Sigmoid colon (tissue), 7 donors: Measurements from ENCODE around the gene KDM4D. TPM values are rescaled to one million over a fixed set of nuclear protein-coding genes. Genes with fewer than 3 reads are reported as not detected.

ENCODE experiments used
- DNase-seq: peaks from one replicate; pipeline ENCODE4 v3.0.0-alpha.2; 2019
- H3K27ac ChIP-seq, 4 donors: fragments of 200-600 bp; sonication (generic); one replicate each; pipeline ENCODE4 v1.5.1; 2016 to 2019; ENCODE audit warnings: mild to moderate bottlenecking in 1 of 4
- H3K27me3 ChIP-seq, 3 donors: fragments of 200-600 bp; sonication (generic); one replicate each; pipeline ENCODE4 v1.5.1; 2019; ENCODE audit warnings: mild to moderate bottlenecking in 1 of 3
- H3K36me3 ChIP-seq, 4 donors: fragments of 200-600 bp; sonication (generic); one replicate each; pipeline ENCODE4 v1.5.1; 2016 to 2019
- H3K4me1 ChIP-seq, 4 donors: fragments of 200-600 bp; sonication (generic); one replicate each; pipeline ENCODE4 v1.5.1; 2017 to 2019
- H3K4me3 ChIP-seq, 4 donors: fragments of 200-600 bp; sonication (generic); one replicate each; pipeline ENCODE4 v1.5.1; 2017 to 2019; ENCODE audit warnings: mild to moderate bottlenecking in 2 of 4, moderate library complexity in 1 of 4
- H3K9me3 ChIP-seq, 4 donors: fragments of 200-600 bp in 3 of 4; sonication (generic) in 3 of 4; one replicate each; pipeline versions ENCODE4 v1.5.1 to v1.6.1; 2013 to 2019
- CTCF ChIP-seq, 4 experiments: fragments of 450-650 bp in 3 of 4; fragments of 200-600 bp in 1 of 4; IDR thresholded peaks; one replicate each; pipeline ENCODE4 v1.5.1; 2016 to 2019; ENCODE audit warnings: antibody characterized with exemption in 4 of 4, mild to moderate bottlenecking in 3 of 4, moderate library complexity in 2 of 4
- EP300 ChIP-seq, 4 donors: sonication (generic); formaldehyde crosslinking; IDR thresholded peaks; one replicate each; pipeline ENCODE4 v1.6.1; 2017; ENCODE audit warnings: antibody characterized with exemption in 4 of 4
- POLR2A ChIP-seq, 2 donors: fragments of 450-650 bp; IDR thresholded peaks; one replicate each; pipeline ENCODE4 v1.6.1; 2016; ENCODE audit warnings: antibody characterized with exemption in 2 of 2, mild to moderate bottlenecking in 2 of 2, moderate library complexity in 2 of 2
- POLR2AphosphoS5 ChIP-seq, 4 donors: sonication (generic); formaldehyde crosslinking; IDR thresholded peaks; one replicate each; pipeline ENCODE4 v1.6.1; 2017; ENCODE audit warnings: antibody characterized with exemption in 4 of 4
- WGBS, 2 donors: extraction: QIAGEN DNeasy Blood & Tissue Kit; methylation state at CpG; one replicate each; pipeline ENCODE4 v1.1.7; 2013; 5-methylcytosine and 5-hydroxymethylcytosine counted together
- intact Hi-C: fragments of 100-400 bp; cut with DNase I; formaldehyde crosslinking; loops from one replicate; pipeline ENCODE4 v1.15.1; 2023
- polyA plus RNA-seq, 3 donors: library from polyadenylated mRNA; stranded (reverse); fragments of 200-250 nt; gene quantifications; one replicate each; pipeline ENCODE4 v1.2.3, GENCODE V29; 2013
- total RNA-seq, 4 donors: library from RNA; depleted of rRNA; stranded (reverse); fragments of >200 nt; gene quantifications; one replicate each; pipeline ENCODE4 v1.1.0, GENCODE V29; 2016
- donor health status: healthy with polysubstance abuse.
- donor health status: Bipolar disorder and iron deficiency.
- donor health status: healthy.

Gene KDM4D
- total and polyA plus RNA-seq, 7 donors, result 0.33 to 0.60 (median 0.55) TPM; not detected in 2

- 84 to 89% methylated on average over 2 of the region's 2 CpGs for WGBS, 2 donors
- DNase-seq, result no peak
- H3K27me3 ChIP-seq, result no peaks in the 10 kb centered on the region
- peaks cover 0 to 5% (median 0%) of the 10 kb centered on the region in 4 donors for H3K4me1 ChIP-seq
- no peak overlapping the region for H3K4me3 ChIP-seq
- peak overlapping the region in 1 of 4 donors; percentile 65 for H3K27ac ChIP-seq
- no peak for TF ChIP-seq CTCF (IDR thresholded peaks at IDR 0.05)
- no peak for TF ChIP-seq POLR2AphosphoS5 (IDR thresholded peaks at IDR 0.05)
- no peak for TF ChIP-seq POLR2A (IDR thresholded peaks at IDR 0.05)
- TF ChIP-seq EP300 (IDR thresholded peaks at IDR 0.05), result no peak
- no peaks in the 10 kb centered on the region for H3K9me3 ChIP-seq
- intact Hi-C loops, result no loop called here
- H3K36me3 ChIP-seq, result no peaks in the 10 kb centered on the region
Measured at GRCh38 chr11:94939346-94939745, 34.2 kb upstream of the KDM4D start.

- H3K36me3 ChIP-seq, result no peaks in the 10 kb centered on the region
- no peak overlapping the region for H3K4me3 ChIP-seq
- H3K27me3 ChIP-seq, result no peaks in the 10 kb centered on the region
- peaks cover 0 to 5% (median 0%) of the 10 kb centered on the region in 4 donors for H3K4me1 ChIP-seq
- TF ChIP-seq POLR2AphosphoS5 (IDR thresholded peaks at IDR 0.05) (no peak), EP300 (IDR thresholded peaks at IDR 0.05) (no peak), POLR2A (IDR thresholded peaks at IDR 0.05) (no peak), CTCF (IDR thresholded peaks at IDR 0.05) (no peak)
- no peak overlapping the region for H3K27ac ChIP-seq
- no peak for DNase-seq
- intact Hi-C loops, result no loop called here
- no peaks in the 10 kb centered on the region for H3K9me3 ChIP-seq
- WGBS, 2 donors, result 64 to 76% methylated on average over 4 of the region's 4 CpGs
Measured at GRCh38 chr11:94941131-94941530, 32.4 kb upstream of the KDM4D start.

GRCh38 chr11:94946812-94947211 lies 26.7 kb upstream of the KDM4D start:
- no peaks in the 10 kb centered on the region for H3K27me3 ChIP-seq
- H3K4me3 ChIP-seq, result no peak overlapping the region
- WGBS, 2 donors, result 73 to 74% methylated on average over 4 of the region's 4 CpGs
- no peak overlapping the region for H3K27ac ChIP-seq
- H3K9me3 ChIP-seq, result no peaks in the 10 kb centered on the region
- intact Hi-C loops, result no loop called here
- H3K36me3 ChIP-seq, result no peaks in the 10 kb centered on the region
- H3K4me1 ChIP-seq, result no peaks in the 10 kb centered on the region
- DNase-seq, result no peak
- TF ChIP-seq CTCF (IDR thresholded peaks at IDR 0.05) (no peak), EP300 (IDR thresholded peaks at IDR 0.05) (no peak), POLR2AphosphoS5 (IDR thresholded peaks at IDR 0.05) (no peak), POLR2A (IDR thresholded peaks at IDR 0.05) (no peak)

GRCh38 chr11:94948070-94948617 lies 25.4 kb upstream of the KDM4D start:
- Histone ChIP-seq H3K36me3 (no peaks in the 10 kb centered on the region), H3K4me3 (no peak overlapping the region), H3K27ac (no peak overlapping the region), H3K4me1 (no peaks in the 10 kb centered on the region), H3K27me3 (no peaks in the 10 kb centered on the region), H3K9me3 (no peaks in the 10 kb centered on the region)
- WGBS, 2 donors, result 56 to 63% methylated on average over 4 of the region's 4 CpGs
- DNase-seq, result no peak
- TF ChIP-seq EP300 (IDR thresholded peaks at IDR 0.05), result no peak
- no peak for TF ChIP-seq CTCF (IDR thresholded peaks at IDR 0.05)
- no peak for TF ChIP-seq POLR2AphosphoS5 (IDR thresholded peaks at IDR 0.05)
- TF ChIP-seq POLR2A (IDR thresholded peaks at IDR 0.05), result no peak
- intact Hi-C loops, result no loop called here

- no peak overlapping the region for H3K4me3 ChIP-seq
- peaks cover 0 to 6% (median 0%) of the 10 kb centered on the region in 4 donors for H3K36me3 ChIP-seq
- DNase-seq, result no peak
- H3K27me3 ChIP-seq, result no peaks in the 10 kb centered on the region
- H3K27ac ChIP-seq, result no peak overlapping the region
- H3K4me1 ChIP-seq, result no peaks in the 10 kb centered on the region
- TF ChIP-seq POLR2AphosphoS5 (IDR thresholded peaks at IDR 0.05), result no peak
- no peak for TF ChIP-seq CTCF (IDR thresholded peaks at IDR 0.05)
- no peak for TF ChIP-seq POLR2A (IDR thresholded peaks at IDR 0.05)
- TF ChIP-seq EP300 (IDR thresholded peaks at IDR 0.05), result no peak
- intact Hi-C loops, result no loop called here
- 43 to 47% methylated on average over 1 of the region's 1 CpG for WGBS, 2 donors
- no peaks in the 10 kb centered on the region for H3K9me3 ChIP-seq
Measured at GRCh38 chr11:94954753-94955152, 18.8 kb upstream of the KDM4D start.
